Endodermal cell (in vitro differentiated cells): ENCODE data around the gene NFIC. TPM values are rescaled to one million over a fixed set of nuclear protein-coding genes. Genes with fewer than 3 reads are reported as not detected.

Experiments
- DNase-seq: peaks from one replicate; pipeline ENCODE4 v3.0.0-alpha.2; 2017
- H3K27ac ChIP-seq: 2 replicates; pipeline ENCODE4 v1.5.1; 2013; ENCODE audit warnings: mild to moderate bottlenecking, low read depth, low read length, moderate library complexity
- H3K27me3 ChIP-seq: 2 replicates; pipeline ENCODE4 v1.6.1; 2013; ENCODE audit warnings: mild to moderate bottlenecking, low read length, moderate library complexity; ENCODE audit not compliant: insufficient read depth, control insufficient read depth, poor library complexity, severe bottlenecking
- H3K36me3 ChIP-seq: 2 replicates; pipeline ENCODE4 v1.7.0; 2013; ENCODE audit warnings: mild to moderate bottlenecking, low read length, moderate library complexity; ENCODE audit not compliant: control insufficient read depth, insufficient read depth
- H3K4me1 ChIP-seq: one replicate; pipeline ENCODE4 v1.7.0; 2013; ENCODE audit warnings: low read length; ENCODE audit not compliant: control insufficient read depth, insufficient read depth
- H3K4me3 ChIP-seq: 2 replicates; pipeline ENCODE4 v1.5.1; 2013; ENCODE audit warnings: mild to moderate bottlenecking, low read length, moderate library complexity
- H3K9ac ChIP-seq: 2 replicates; pipeline ENCODE4 v1.6.1; 2013; ENCODE audit warnings: mild to moderate bottlenecking, low read length, moderate library complexity; ENCODE audit not compliant: poor library complexity, severe bottlenecking; ENCODE audit errors: extremely low read depth
- H3K9me3 ChIP-seq: 2 replicates; pipeline ENCODE4 v1.6.1; 2013; ENCODE audit warnings: mild to moderate bottlenecking, low read length, moderate library complexity; ENCODE audit not compliant: control insufficient read depth
- H3K27ac Mint-ChIP-seq: 2 replicates; pipeline ENCODE4 v1.8.0; 2020; ENCODE audit warnings: mixed read lengths
- H3K27me3 Mint-ChIP-seq: 2 replicates; pipeline ENCODE4 v1.8.0; 2021; ENCODE audit warnings: mild to moderate bottlenecking, mixed read lengths; ENCODE audit not compliant: insufficient read depth
- H3K36me3 Mint-ChIP-seq: 2 replicates; pipeline ENCODE4 v1.8.0; 2020; ENCODE audit warnings: low read depth, mixed read lengths
- H3K4me1 Mint-ChIP-seq: 2 replicates; pipeline ENCODE4 v1.8.0; 2020; ENCODE audit warnings: mixed read lengths
- H3K4me3 Mint-ChIP-seq: 2 replicates; pipeline ENCODE4 v1.8.0; 2020; ENCODE audit warnings: mild to moderate bottlenecking, moderate library complexity, mixed read lengths
- H3K9me3 Mint-ChIP-seq: 2 replicates; pipeline ENCODE4 v1.8.0; 2020; ENCODE audit warnings: mild to moderate bottlenecking, mixed read lengths
- WGBS, 2 experiments: methylation state at CpG; one replicate each; pipeline versions ENCODE4 v1.1.5 to v1.1.7; 2013; ENCODE audit warnings: missing lambda C conversion rate in 2 of 2, mixed read lengths in 1 of 2; ENCODE audit not compliant: insufficient coverage in 1 of 2, insufficient read length in 1 of 2; 5-methylcytosine and 5-hydroxymethylcytosine counted together
- total RNA-seq, 2 donors: library from RNA; stranded (reverse); fragmentation: NEBNext Ultra II Directional in 1 of 2; extraction: Animal tissue kit (Norgen Biotek cat#: 25700) in 1 of 2; gene quantifications; 2 replicates in 1 of 2; 3 replicates in 1 of 2; pipeline ENCODE4 v1.2.1, GENCODE V29; 2021
- TF ChIP-seq, protein P1 (sequence below): fragments of 200-600 bp; sonication (generic); conservative IDR thresholded peaks from 2 replicates; pipeline ENCODE4 v1.5.0; 2021; ENCODE audit warnings: antibody characterized with exemption, mild to moderate bottlenecking

The NFIC gene
- total RNA-seq, 2 donors from 2014 or later: 5.2 to 6.6 TPM

DNA sequence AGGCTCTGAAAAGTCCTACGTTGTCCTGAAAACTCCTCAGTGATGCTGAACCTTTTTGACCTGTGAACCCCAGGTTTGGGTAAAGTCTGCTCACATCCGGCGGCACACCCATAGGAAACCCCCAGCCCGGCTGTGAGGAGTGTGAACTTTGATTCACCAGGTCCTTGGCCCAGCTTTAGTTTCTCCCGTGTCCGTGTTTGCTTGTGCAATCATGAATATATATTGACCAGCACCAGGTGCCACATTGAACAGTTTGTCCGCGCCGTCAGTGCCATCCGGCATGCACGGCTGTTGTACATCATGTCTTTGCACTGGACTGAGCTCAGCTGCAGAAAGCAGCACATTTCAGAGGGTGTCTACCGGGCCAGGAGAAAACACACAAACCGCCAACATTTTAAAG, 45.3 kb downstream of the NFIC start:
- no peaks in the 10 kb centered on the region for H3K9me3 ChIP-seq
- H3K27ac ChIP-seq: no peak overlapping the region
- H3K9ac ChIP-seq: no peak overlapping the region
- H3K27me3 ChIP-seq: no peaks in the 10 kb centered on the region
- H3K27ac Mint-ChIP-seq: no peak overlapping the region
- DNase-seq: no peak
- H3K4me1 ChIP-seq: no peaks in the 10 kb centered on the region
- 93% methylated on average over 11 to 13 of the region's 13 CpGs for WGBS, 2 experiments
- no peak overlapping the region for H3K4me3 Mint-ChIP-seq
- no peaks in the 10 kb centered on the region for H3K4me1 Mint-ChIP-seq
- no peaks in the 10 kb centered on the region for H3K9me3 Mint-ChIP-seq
- H3K36me3 ChIP-seq: no peaks in the 10 kb centered on the region
- H3K27me3 Mint-ChIP-seq: peaks cover 9% of the 10 kb centered on the region
- TF ChIP-seq, protein P1, sequence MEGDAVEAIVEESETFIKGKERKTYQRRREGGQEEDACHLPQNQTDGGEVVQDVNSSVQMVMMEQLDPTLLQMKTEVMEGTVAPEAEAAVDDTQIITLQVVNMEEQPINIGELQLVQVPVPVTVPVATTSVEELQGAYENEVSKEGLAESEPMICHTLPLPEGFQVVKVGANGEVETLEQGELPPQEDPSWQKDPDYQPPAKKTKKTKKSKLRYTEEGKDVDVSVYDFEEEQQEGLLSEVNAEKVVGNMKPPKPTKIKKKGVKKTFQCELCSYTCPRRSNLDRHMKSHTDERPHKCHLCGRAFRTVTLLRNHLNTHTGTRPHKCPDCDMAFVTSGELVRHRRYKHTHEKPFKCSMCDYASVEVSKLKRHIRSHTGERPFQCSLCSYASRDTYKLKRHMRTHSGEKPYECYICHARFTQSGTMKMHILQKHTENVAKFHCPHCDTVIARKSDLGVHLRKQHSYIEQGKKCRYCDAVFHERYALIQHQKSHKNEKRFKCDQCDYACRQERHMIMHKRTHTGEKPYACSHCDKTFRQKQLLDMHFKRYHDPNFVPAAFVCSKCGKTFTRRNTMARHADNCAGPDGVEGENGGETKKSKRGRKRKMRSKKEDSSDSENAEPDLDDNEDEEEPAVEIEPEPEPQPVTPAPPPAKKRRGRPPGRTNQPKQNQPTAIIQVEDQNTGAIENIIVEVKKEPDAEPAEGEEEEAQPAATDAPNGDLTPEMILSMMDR: no peak
- no peaks in the 10 kb centered on the region for H3K36me3 Mint-ChIP-seq
- no peak overlapping the region for H3K4me3 ChIP-seq

DNA sequence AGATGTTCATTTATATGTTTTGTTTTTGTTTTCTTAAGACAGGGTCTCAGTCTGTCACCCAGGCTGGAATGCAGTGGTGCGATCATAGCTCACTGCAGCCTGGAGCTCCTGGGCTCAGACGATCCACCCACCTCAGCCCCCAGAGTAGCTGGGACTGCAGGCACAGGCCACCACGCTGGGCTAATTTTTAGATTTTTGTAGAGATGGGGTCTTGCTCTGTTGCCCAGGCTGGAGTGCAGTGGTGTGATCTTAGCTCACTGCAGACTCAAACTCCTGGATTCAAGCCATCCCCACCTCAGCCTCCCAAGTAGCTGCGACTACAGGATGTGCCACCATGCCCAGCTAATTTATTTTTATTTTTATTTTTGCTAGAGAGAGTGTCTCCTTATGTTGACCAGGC, 45.7 kb downstream of the NFIC start:
- no peak overlapping the region for H3K27ac ChIP-seq
- Mint-ChIP-seq H3K27ac (no peak overlapping the region), H3K4me3 (no peak overlapping the region)

DNA sequence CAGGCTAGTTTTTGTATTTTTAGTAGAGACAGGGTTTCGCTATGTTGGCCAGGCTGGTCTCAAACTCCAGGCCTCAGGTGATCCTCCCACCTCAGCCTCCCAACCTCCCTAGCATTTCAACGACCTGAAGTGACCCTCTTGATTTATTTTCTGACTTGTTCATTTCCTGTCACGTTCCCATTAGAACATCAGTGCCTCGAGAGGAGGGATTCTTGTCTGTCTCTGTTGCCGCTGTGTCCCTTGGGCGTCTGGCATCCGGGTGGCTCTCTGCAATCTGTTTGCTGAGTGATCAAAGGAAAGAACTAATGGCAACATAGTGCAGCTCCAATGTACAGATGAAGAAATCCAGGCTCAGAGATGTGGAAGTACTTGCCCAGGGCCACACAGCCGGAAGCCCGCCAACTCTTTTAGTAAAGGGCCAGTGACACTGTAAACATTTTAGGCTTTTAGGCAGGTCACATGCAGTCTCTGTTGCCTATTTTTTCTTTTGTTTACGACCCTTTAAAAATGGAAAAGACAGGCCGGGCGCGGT, 47.5 kb downstream of the NFIC start:
- no peaks in the 10 kb centered on the region for H3K4me1 Mint-ChIP-seq
- Histone ChIP-seq H3K9me3 (no peaks in the 10 kb centered on the region), H3K4me3 (no peak overlapping the region), H3K36me3 (no peaks in the 10 kb centered on the region), H3K27me3 (no peaks in the 10 kb centered on the region), H3K9ac (no peak overlapping the region), H3K27ac (no peak overlapping the region), H3K4me1 (no peaks in the 10 kb centered on the region)
- H3K36me3 Mint-ChIP-seq: no peaks in the 10 kb centered on the region
- H3K4me3 Mint-ChIP-seq: no peak overlapping the region
- no peak for DNase-seq
- TF ChIP-seq, protein P1: no peak
- H3K9me3 Mint-ChIP-seq: no peaks in the 10 kb centered on the region
- peaks cover 10% of the 10 kb centered on the region for H3K27me3 Mint-ChIP-seq
- no peak overlapping the region for H3K27ac Mint-ChIP-seq
- WGBS, 2 experiments: 83 to 84% methylated on average over 13 of the region's 13 CpGs

More for the DNA sequence above, 45.7 kb downstream of the NFIC start:
- H3K9me3 Mint-ChIP-seq: no peaks in the 10 kb centered on the region
- TF ChIP-seq, protein P1: no peak
- H3K4me1 Mint-ChIP-seq: no peaks in the 10 kb centered on the region
- peaks cover 9% of the 10 kb centered on the region for H3K27me3 Mint-ChIP-seq
- Histone ChIP-seq H3K9ac (no peak overlapping the region), H3K4me3 (no peak overlapping the region), H3K9me3 (no peaks in the 10 kb centered on the region), H3K27me3 (no peaks in the 10 kb centered on the region), H3K36me3 (no peaks in the 10 kb centered on the region), H3K4me1 (no peaks in the 10 kb centered on the region)
- WGBS, 2 experiments: 82 to 100% methylated on average over 1 to 4 of the region's 4 CpGs
- no peak for DNase-seq
- H3K36me3 Mint-ChIP-seq: no peaks in the 10 kb centered on the region
